Esophagus (tissue), 2 donors: ENCODE results near the gene PLCXD1. TPM values are rescaled to one million over a fixed set of nuclear protein-coding genes. Genes with fewer than 3 reads are reported as not detected.
"Not testable (repeated sequence)": the region's sequence is repeated elsewhere in the genome, so short reads cannot be mapped to it uniquely, and the experiment has no call there.

Experiments used
- H3K27ac ChIP-seq, 2 donors: one replicate each; pipeline ENCODE4 v1.5.1; 2013; ENCODE audit warnings: low read depth in 2 of 2, mild to moderate bottlenecking in 2 of 2, inconsistent platforms in 1 of 2, low read length in 1 of 2, moderate library complexity in 1 of 2
- H3K27me3 ChIP-seq, 2 donors: one replicate each; pipeline ENCODE4 v1.6.1; 2013; ENCODE audit warnings: low read length in 2 of 2, control low read depth in 1 of 2, mild to moderate bottlenecking in 1 of 2; ENCODE audit not compliant: insufficient read depth in 2 of 2, control insufficient read depth in 1 of 2
- H3K36me3 ChIP-seq, 2 donors: one replicate each; pipeline ENCODE4 v1.6.1; 2013; ENCODE audit warnings: low read length in 1 of 2; ENCODE audit not compliant: control insufficient read depth in 2 of 2, insufficient read depth in 2 of 2
- H3K4me1 ChIP-seq, 2 donors: one replicate each; pipeline ENCODE4 v1.6.1; 2013; ENCODE audit warnings: low read length in 1 of 2; ENCODE audit not compliant: control insufficient read depth in 2 of 2, insufficient read depth in 2 of 2
- H3K4me3 ChIP-seq, 2 donors: one replicate each; pipeline ENCODE4 v1.5.1; 2013; ENCODE audit warnings: low read length in 2 of 2, mild to moderate bottlenecking in 2 of 2, low read depth in 1 of 2, moderate library complexity in 1 of 2
- H3K9me3 ChIP-seq, 2 donors: one replicate each; pipeline ENCODE4 v1.6.1; 2013; ENCODE audit warnings: mild to moderate bottlenecking in 2 of 2, low read depth in 1 of 2, low read length in 1 of 2, moderate library complexity in 1 of 2; ENCODE audit not compliant: control insufficient read depth in 2 of 2, insufficient read depth in 1 of 2
- WGBS, 2 donors: extraction: QIAGEN DNeasy Blood & Tissue Kit; methylation state at CpG; one replicate each; pipeline ENCODE4 v1.1.7; 2013; 5-methylcytosine and 5-hydroxymethylcytosine counted together
- polyA plus RNA-seq, 2 donors: library from polyadenylated mRNA; stranded (reverse); fragments of 200-250 nt; gene quantifications; one replicate each; pipeline ENCODE4 v1.2.3, GENCODE V29; 2013
- donor health status: healthy with polysubstance abuse.
- donor health status: Bipolar disorder and iron deficiency.

The PLCXD1 gene
- polyA plus RNA-seq, 2 donors, result 14.5 to 19.3 TPM

GRCh38 chrX:306614-307251, 25.6 kb downstream of the PLCXD1 start:
- peaks cover 20 to 43% of the 10 kb centered on the region in 2 donors for H3K36me3 ChIP-seq
- H3K27ac ChIP-seq, H3K9me3 ChIP-seq, H3K27me3 ChIP-seq, H3K4me3 ChIP-seq, H3K4me1 ChIP-seq: not testable (repeated sequence)
- 95 to 96% methylated on average over 3 of the region's 3 CpGs for WGBS, 2 donors

- H3K4me1 ChIP-seq, result no peaks in the 10 kb centered on the region
- H3K9me3 ChIP-seq, result peaks cover 0 to 4% of the 10 kb centered on the region in 2 donors
- peaks cover 23 to 51% of the 10 kb centered on the region in 2 donors for H3K36me3 ChIP-seq
- H3K27me3 ChIP-seq, result no peaks in the 10 kb centered on the region
- H3K27ac ChIP-seq, result no peak overlapping the region
- WGBS, 2 donors, result 96 to 97% methylated on average over 56 to 58 of the region's 58 CpGs
- no peak overlapping the region for H3K4me3 ChIP-seq
These were observed 26.3 kb downstream of the PLCXD1 start for GRCh38 chrX:307261-308111.

- Histone ChIP-seq H3K27ac (no peak overlapping the region), H3K4me3 (no peak overlapping the region), H3K9me3 (peaks cover 0 to 4% of the 10 kb centered on the region in 2 donors), H3K4me1 (no peaks in the 10 kb centered on the region), H3K27me3 (no peaks in the 10 kb centered on the region), H3K36me3 (peaks cover 27 to 56% of the 10 kb centered on the region in 2 donors)
- 94 to 95% methylated on average over 30 of the region's 30 CpGs for WGBS, 2 donors
These were observed 27.8 kb downstream of the PLCXD1 start for GRCh38 chrX:308821-309520.

GRCh38 chrX:310621-311155, 29.5 kb downstream of the PLCXD1 start:
- Histone ChIP-seq H3K4me3 (no peak overlapping the region), H3K36me3 (peaks cover 23 to 59% of the 10 kb centered on the region in 2 donors), H3K27ac (no peak overlapping the region), H3K27me3 (no peaks in the 10 kb centered on the region), H3K4me1 (no peaks in the 10 kb centered on the region), H3K9me3 (peaks cover 0 to 4% of the 10 kb centered on the region in 2 donors)
- 93 to 95% methylated on average over 25 of the region's 25 CpGs for WGBS, 2 donors

GRCh38 chrX:311156-312129, 30.3 kb downstream of the PLCXD1 start:
- Histone ChIP-seq H3K4me1 (peaks cover 0 to 3% of the 10 kb centered on the region in 2 donors), H3K36me3 (peaks cover 19 to 62% of the 10 kb centered on the region in 2 donors), H3K27ac (no peak overlapping the region), H3K4me3 (no peak overlapping the region), H3K9me3 (peaks cover 0 to 4% of the 10 kb centered on the region in 2 donors), H3K27me3 (no peaks in the 10 kb centered on the region)
- WGBS, 2 donors, result 95% methylated on average over 69 of the region's 69 CpGs

GRCh38 chrX:312621-313331, 31.6 kb downstream of the PLCXD1 start:
- Histone ChIP-seq H3K36me3 (peaks cover 19 to 59% of the 10 kb centered on the region in 2 donors), H3K27ac (no peak overlapping the region), H3K4me3 (no peak overlapping the region), H3K9me3 (peaks cover 0 to 4% of the 10 kb centered on the region in 2 donors), H3K27me3 (no peaks in the 10 kb centered on the region), H3K4me1 (peaks cover 3 to 6% of the 10 kb centered on the region in 2 donors)
- WGBS, 2 donors, result 95 to 96% methylated on average over 54 of the region's 54 CpGs

- Histone ChIP-seq H3K9me3 (peaks cover 0 to 4% of the 10 kb centered on the region in 2 donors), H3K27ac (no peak overlapping the region), H3K27me3 (no peaks in the 10 kb centered on the region), H3K36me3 (peaks cover 19 to 57% of the 10 kb centered on the region in 2 donors), H3K4me1 (peaks cover 3 to 6% of the 10 kb centered on the region in 2 donors), H3K4me3 (no peak overlapping the region)
- 89 to 95% methylated on average over 8 of the region's 8 CpGs for WGBS, 2 donors
These were observed 32.4 kb downstream of the PLCXD1 start for GRCh38 chrX:313546-313945.

- Histone ChIP-seq H3K4me3 (no peak overlapping the region), H3K9me3 (peaks cover 0 to 4% of the 10 kb centered on the region in 2 donors), H3K27ac (no peak overlapping the region), H3K4me1 (peaks cover 3 to 6% of the 10 kb centered on the region in 2 donors), H3K36me3 (peaks cover 17 to 54% of the 10 kb centered on the region in 2 donors), H3K27me3 (no peaks in the 10 kb centered on the region)
- 96% methylated on average over 34 of the region's 34 CpGs for WGBS, 2 donors
These were observed 32.9 kb downstream of the PLCXD1 start for GRCh38 chrX:314049-314448.
